Upper lobe of right lung (tissue), 1 donor: ENCODE results near the gene RPP14. TPM values are rescaled to one million over a fixed set of nuclear protein-coding genes. Genes with fewer than 3 reads are reported as not detected.
A peak's percentile ranks its signal among the peaks of the same experiment; 100 is the strongest.

Experiments
- ATAC-seq: fragments of 200-7000 bp; cut with Tn5 transposase; one replicate; pipeline ENCODE4 v1.9.1; 2020; ENCODE audit warnings: mild to moderate bottlenecking, moderate library complexity
- DNase-seq: peaks from one replicate; pipeline ENCODE4 v3.0.0-alpha.2; 2020
- H3K27ac ChIP-seq: fragments of 200-600 bp; one replicate; pipeline ENCODE4 v1.8.0; 2022
- H3K27me3 ChIP-seq: fragments of 200-600 bp; one replicate; pipeline ENCODE4 v1.8.0; 2022; ENCODE audit warnings: mild to moderate bottlenecking
- H3K36me3 ChIP-seq: fragments of 200-600 bp; one replicate; pipeline ENCODE4 v1.8.0; 2022
- H3K4me1 ChIP-seq: fragments of 200-600 bp; one replicate; pipeline ENCODE4 v1.8.0; 2022
- H3K4me3 ChIP-seq: fragments of 200-600 bp; one replicate; pipeline ENCODE4 v1.8.0; 2022; ENCODE audit warnings: mild to moderate bottlenecking
- H3K9me3 ChIP-seq: fragments of 200-600 bp; one replicate; pipeline ENCODE4 v1.8.0; 2022
- CTCF ChIP-seq: fragments of 200-600 bp; IDR thresholded peaks from one replicate; pipeline ENCODE4 v1.8.0; 2022; ENCODE audit warnings: antibody characterized with exemption
- intact Hi-C: fragments of 100-400 bp; cut with DNase I; formaldehyde crosslinking; loops from one replicate; pipeline ENCODE4 v1.11.0; 2022
- total RNA-seq: library from RNA; stranded (reverse); fragmentation: NEBNext Ultra II Directional; extraction: Animal tissue kit (Norgen Biotek cat#: 25700); gene quantifications from one replicate; pipeline ENCODE4 v1.2.1, GENCODE V29; 2021
- donor health status: DM: no; HTN: yes; CAD: no; lungs with severe emphysema.

RPP14 gene
- total RNA-seq, 1 donor from 2014 or later = 13.6 TPM

- H3K36me3 ChIP-seq = peaks cover 15% of the 10 kb centered on the region
- no peaks in the 10 kb centered on the region for H3K9me3 ChIP-seq
- no peak for TF ChIP-seq CTCF
- no peak overlapping the region for H3K27ac ChIP-seq
- intact Hi-C loops = no loop called here
- no peaks in the 10 kb centered on the region for H3K27me3 ChIP-seq
- ATAC-seq (no peak), DNase-seq (no peak)
- H3K4me3 ChIP-seq = no peak overlapping the region
- peaks cover 12% of the 10 kb centered on the region for H3K4me1 ChIP-seq
Measured at GRCh38 chr3:58323529-58324390, 17.7 kb downstream of the RPP14 start.

GRCh38 chr3:58324391-58325390, 18.6 kb downstream of the RPP14 start:
- intact Hi-C loops = no loop called here
- H3K27ac ChIP-seq = peak overlapping the region; percentile 3
- no peak overlapping the region for H3K4me3 ChIP-seq
- no peak for TF ChIP-seq CTCF
- H3K36me3 ChIP-seq = peaks cover 5% of the 10 kb centered on the region
- ATAC-seq (no peak), DNase-seq (no peak)
- H3K9me3 ChIP-seq = no peaks in the 10 kb centered on the region
- H3K4me1 ChIP-seq = peaks cover 12% of the 10 kb centered on the region
- no peaks in the 10 kb centered on the region for H3K27me3 ChIP-seq

- DNase-seq = no peak
- Histone ChIP-seq H3K27me3 (no peaks in the 10 kb centered on the region), H3K9me3 (no peaks in the 10 kb centered on the region), H3K4me3 (no peak overlapping the region), H3K27ac (peak overlapping the region; percentile 3), H3K4me1 (peaks cover 12% of the 10 kb centered on the region), H3K36me3 (peaks cover under 1% of the 10 kb centered on the region)
- ATAC-seq = no peak
- TF ChIP-seq CTCF = no peak
- intact Hi-C loops = no loop called here
Measured at GRCh38 chr3:58325525-58325992, 19.5 kb downstream of the RPP14 start.

- no peak overlapping the region for H3K27ac ChIP-seq
- H3K36me3 ChIP-seq = no peaks in the 10 kb centered on the region
- no peak for DNase-seq
- H3K4me3 ChIP-seq = no peak overlapping the region
- peaks cover 12% of the 10 kb centered on the region for H3K4me1 ChIP-seq
- H3K9me3 ChIP-seq = no peaks in the 10 kb centered on the region
- TF ChIP-seq CTCF = no peak
- ATAC-seq = no peak
- no peaks in the 10 kb centered on the region for H3K27me3 ChIP-seq
- intact Hi-C loops = no loop called here
Measured at GRCh38 chr3:58326267-58326900, 20.3 kb downstream of the RPP14 start.

- Histone ChIP-seq H3K27ac (no peak overlapping the region), H3K4me1 (peaks cover 27% of the 10 kb centered on the region), H3K36me3 (no peaks in the 10 kb centered on the region), H3K27me3 (no peaks in the 10 kb centered on the region), H3K4me3 (no peak overlapping the region), H3K9me3 (no peaks in the 10 kb centered on the region)
- DNase-seq = no peak
- no peak for ATAC-seq
- no peak for TF ChIP-seq CTCF
- intact Hi-C loops = no loop called here
Measured at GRCh38 chr3:58329150-58329921, 23.3 kb downstream of the RPP14 start.
